ENCODE results near the gene PIK3C3. TPM values are rescaled to one million over a fixed set of nuclear protein-coding genes. Genes with fewer than 3 reads are reported as not detected.
A peak's percentile ranks its signal among the peaks of the same experiment; 100 is the strongest.
"Not testable (repeated sequence)": the region's sequence is repeated elsewhere in the genome, so short reads cannot be mapped to it uniquely, and the experiment has no call there.

PIK3C3 gene
- total RNA-seq, 1 donor from 2014 or later = 61.5 TPM

DNA sequence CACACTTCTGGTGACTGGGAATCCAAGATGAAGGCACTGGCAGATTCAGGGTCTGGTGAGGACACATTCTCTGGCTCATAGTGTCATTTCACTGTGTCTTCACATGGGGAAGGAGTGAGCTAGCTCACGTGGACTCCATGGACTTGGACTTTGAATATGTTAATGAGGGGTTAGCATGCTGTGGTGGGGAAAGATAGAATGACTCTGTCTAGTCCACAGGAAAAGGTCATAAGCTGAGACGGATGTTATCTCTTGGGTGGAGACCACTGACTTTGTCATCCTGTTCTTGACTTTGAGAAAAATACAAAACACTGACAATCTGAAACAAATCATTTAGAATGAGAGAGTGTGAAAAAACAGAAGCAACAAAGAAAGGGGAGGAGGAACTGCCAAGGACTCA lies 145.9 kb downstream of the PIK3C3 start:
- DNase-seq (ENCODE audit: low spot score, unreplicated experiment) = no peak
- no peak overlapping the region for H3K27ac Mint-ChIP-seq
- no peaks in the 10 kb centered on the region for H3K4me1 Mint-ChIP-seq (ENCODE audit: low read depth)
- TF ChIP-seq, protein P1, sequence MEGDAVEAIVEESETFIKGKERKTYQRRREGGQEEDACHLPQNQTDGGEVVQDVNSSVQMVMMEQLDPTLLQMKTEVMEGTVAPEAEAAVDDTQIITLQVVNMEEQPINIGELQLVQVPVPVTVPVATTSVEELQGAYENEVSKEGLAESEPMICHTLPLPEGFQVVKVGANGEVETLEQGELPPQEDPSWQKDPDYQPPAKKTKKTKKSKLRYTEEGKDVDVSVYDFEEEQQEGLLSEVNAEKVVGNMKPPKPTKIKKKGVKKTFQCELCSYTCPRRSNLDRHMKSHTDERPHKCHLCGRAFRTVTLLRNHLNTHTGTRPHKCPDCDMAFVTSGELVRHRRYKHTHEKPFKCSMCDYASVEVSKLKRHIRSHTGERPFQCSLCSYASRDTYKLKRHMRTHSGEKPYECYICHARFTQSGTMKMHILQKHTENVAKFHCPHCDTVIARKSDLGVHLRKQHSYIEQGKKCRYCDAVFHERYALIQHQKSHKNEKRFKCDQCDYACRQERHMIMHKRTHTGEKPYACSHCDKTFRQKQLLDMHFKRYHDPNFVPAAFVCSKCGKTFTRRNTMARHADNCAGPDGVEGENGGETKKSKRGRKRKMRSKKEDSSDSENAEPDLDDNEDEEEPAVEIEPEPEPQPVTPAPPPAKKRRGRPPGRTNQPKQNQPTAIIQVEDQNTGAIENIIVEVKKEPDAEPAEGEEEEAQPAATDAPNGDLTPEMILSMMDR (IDR thresholded peaks at IDR 0.05; ENCODE audit: unreplicated experiment) = no peak
- no peaks in the 10 kb centered on the region for H3K9me3 Mint-ChIP-seq (ENCODE audit: low read depth)
- no peaks in the 10 kb centered on the region for H3K27me3 Mint-ChIP-seq
- no peak overlapping the region for H3K4me3 Mint-ChIP-seq (ENCODE audit: low read depth)
- H3K36me3 Mint-ChIP-seq (ENCODE audit: insufficient read depth) = no peaks in the 10 kb centered on the region

- Mint-ChIP-seq H3K4me1 (ENCODE audit: low read depth) (no peaks in the 10 kb centered on the region), H3K27ac (no peak overlapping the region), H3K36me3 (ENCODE audit: insufficient read depth) (no peaks in the 10 kb centered on the region), H3K4me3 (ENCODE audit: low read depth) (no peak overlapping the region), H3K27me3 (no peaks in the 10 kb centered on the region), H3K9me3 (ENCODE audit: low read depth) (no peaks in the 10 kb centered on the region)
- no peak for DNase-seq (ENCODE audit: low spot score, unreplicated experiment)
- TF ChIP-seq, protein P1 (IDR thresholded peaks at IDR 0.05; ENCODE audit: unreplicated experiment) = no peak
Measured at GRCh38 chr18:42105394-42105793, 150.4 kb downstream of the PIK3C3 start.

- Mint-ChIP-seq H3K36me3 (ENCODE audit: insufficient read depth) (no peaks in the 10 kb centered on the region), H3K27ac (no peak overlapping the region), H3K4me3 (ENCODE audit: low read depth) (no peak overlapping the region), H3K27me3 (no peaks in the 10 kb centered on the region), H3K9me3 (ENCODE audit: low read depth) (no peaks in the 10 kb centered on the region), H3K4me1 (ENCODE audit: low read depth) (peaks cover 1% of the 10 kb centered on the region)
- no peak for DNase-seq (ENCODE audit: low spot score, unreplicated experiment)
- TF ChIP-seq, protein P1 (IDR thresholded peaks at IDR 0.05; ENCODE audit: unreplicated experiment) = no peak
Measured at GRCh38 chr18:42106784-42107183, 151.8 kb downstream of the PIK3C3 start.

GRCh38 chr18:42107287-42107686 lies 152.3 kb downstream of the PIK3C3 start:
- Mint-ChIP-seq H3K36me3 (ENCODE audit: insufficient read depth) (no peaks in the 10 kb centered on the region), H3K4me3 (ENCODE audit: low read depth) (no peak overlapping the region), H3K4me1 (ENCODE audit: low read depth) (peaks cover 3% of the 10 kb centered on the region), H3K9me3 (ENCODE audit: low read depth) (peaks cover 1% of the 10 kb centered on the region), H3K27ac (no peak overlapping the region), H3K27me3 (no peaks in the 10 kb centered on the region)
- TF ChIP-seq, protein P1 (IDR thresholded peaks at IDR 0.05; ENCODE audit: unreplicated experiment) = no peak
- no peak for DNase-seq (ENCODE audit: low spot score, unreplicated experiment)

- TF ChIP-seq, protein P1 (IDR thresholded peaks at IDR 0.05; ENCODE audit: unreplicated experiment) = no peak
- Mint-ChIP-seq H3K27me3 (no peaks in the 10 kb centered on the region), H3K36me3 (ENCODE audit: insufficient read depth) (no peaks in the 10 kb centered on the region), H3K9me3 (ENCODE audit: low read depth) (peaks cover 3% of the 10 kb centered on the region), H3K27ac (peak overlapping the region; percentile 34), H3K4me1 (ENCODE audit: low read depth) (peaks cover 3% of the 10 kb centered on the region), H3K4me3 (ENCODE audit: low read depth) (no peak overlapping the region)
- no peak for DNase-seq (ENCODE audit: low spot score, unreplicated experiment)
Measured at GRCh38 chr18:42107691-42108450, 152.8 kb downstream of the PIK3C3 start.

DNA sequence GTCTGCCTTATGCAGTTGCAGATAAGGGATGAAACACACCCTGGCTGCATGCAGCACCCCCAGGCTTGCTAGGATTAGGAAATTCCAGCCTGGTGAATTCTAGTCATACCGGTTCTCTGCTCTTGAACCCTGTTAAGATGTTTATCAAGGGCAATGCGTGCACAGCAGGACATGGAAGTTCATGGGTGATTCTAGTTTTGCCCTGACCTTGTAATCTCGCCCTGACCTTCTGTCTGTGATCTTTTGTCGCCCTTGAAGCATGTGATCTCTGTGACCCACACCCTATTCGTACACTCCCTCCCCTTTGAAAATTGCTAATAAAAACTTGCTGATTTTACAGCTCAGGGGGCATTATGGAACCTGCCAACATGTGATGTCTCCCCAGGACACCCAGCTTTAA lies 157.1 kb downstream of the PIK3C3 start:
- H3K27me3 Mint-ChIP-seq; H3K4me1 Mint-ChIP-seq (ENCODE audit: low read depth); H3K9me3 Mint-ChIP-seq (ENCODE audit: low read depth); DNase-seq (ENCODE audit: low spot score, unreplicated experiment); H3K36me3 Mint-ChIP-seq (ENCODE audit: insufficient read depth); H3K27ac Mint-ChIP-seq; H3K4me3 Mint-ChIP-seq (ENCODE audit: low read depth): not testable (repeated sequence)
